ENCODE results near the gene NELL1. TPM values are rescaled to one million over a fixed set of nuclear protein-coding genes. Genes with fewer than 3 reads are reported as not detected.

The NELL1 gene
- total RNA-seq, 1 experiment from 2014 or later: not detected

DNA sequence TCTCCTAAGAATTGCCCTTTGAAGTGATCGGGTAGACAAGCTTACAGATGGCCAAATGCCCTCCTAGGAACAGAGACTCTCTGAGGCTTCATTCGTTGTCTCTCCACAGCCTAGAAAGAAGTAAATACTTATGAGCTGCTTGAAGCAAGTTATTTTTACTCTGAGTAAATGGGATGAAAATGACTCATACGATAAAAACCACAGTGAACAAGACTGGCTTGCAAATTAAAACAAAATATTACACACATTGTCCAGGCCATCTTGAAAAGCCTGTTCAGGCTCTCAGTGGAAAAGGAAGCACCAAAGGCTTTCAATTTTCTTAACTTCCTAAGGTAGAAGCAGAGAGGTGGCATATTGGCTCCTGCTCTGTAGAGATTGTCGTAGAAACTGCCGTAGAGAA is 294.2 kb downstream of the NELL1 start:
- peak; percentile 60 for DNase-seq (ENCODE audit: low read depth)

- peak; percentile 61 for DNase-seq (ENCODE audit: low read depth)
These were observed 295.6 kb downstream of the NELL1 start for GRCh38 chr11:20964985-20965384.

- no peak for DNase-seq (ENCODE audit: low read depth)
These were observed 297.1 kb downstream of the NELL1 start for GRCh38 chr11:20966489-20966888.

- no peak for DNase-seq (ENCODE audit: low read depth)
These were observed 304.7 kb downstream of the NELL1 start for GRCh38 chr11:20973940-20974559.

DNA sequence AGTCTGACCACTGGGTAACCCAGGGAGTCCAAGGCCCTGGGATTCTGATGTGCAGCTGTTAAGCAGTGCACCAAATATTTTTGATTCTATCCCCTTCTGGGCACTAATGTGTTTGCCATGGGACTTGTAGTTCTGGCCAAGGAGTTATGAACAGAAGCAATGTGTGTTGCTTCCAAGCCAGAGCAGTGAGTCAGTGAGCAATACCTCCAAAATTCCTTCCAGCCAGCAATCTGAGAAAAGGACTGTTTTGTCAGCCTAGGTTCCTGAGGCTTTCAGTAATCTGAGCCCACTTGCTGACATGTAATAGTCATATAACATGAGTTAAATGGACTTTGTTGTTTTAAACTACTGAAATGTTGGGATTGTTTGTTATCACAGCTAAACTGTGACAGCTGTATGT is 311.4 kb downstream of the NELL1 start:
- DNase-seq (ENCODE audit: low read depth): no peak

DNA sequence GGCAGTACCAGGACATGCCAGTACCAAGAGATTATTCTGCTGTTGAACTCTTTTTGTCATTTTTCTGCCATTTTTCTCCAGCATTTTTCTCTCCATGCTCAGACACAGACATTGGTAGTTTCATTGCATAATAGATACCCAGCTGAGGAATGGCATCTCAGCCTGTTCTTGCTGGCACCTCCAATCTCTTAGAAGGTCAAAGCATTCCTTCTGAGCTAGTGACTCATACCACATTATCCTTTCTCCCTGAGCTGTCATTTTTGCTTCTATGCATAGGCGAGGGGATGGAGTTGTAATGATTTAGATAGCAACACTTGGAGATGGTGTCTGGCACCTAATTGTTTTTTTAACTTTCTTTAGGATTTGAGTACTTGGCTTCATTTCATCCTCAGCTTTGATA is 321.1 kb downstream of the NELL1 start:
- DNase-seq (ENCODE audit: low read depth): no peak

DNA sequence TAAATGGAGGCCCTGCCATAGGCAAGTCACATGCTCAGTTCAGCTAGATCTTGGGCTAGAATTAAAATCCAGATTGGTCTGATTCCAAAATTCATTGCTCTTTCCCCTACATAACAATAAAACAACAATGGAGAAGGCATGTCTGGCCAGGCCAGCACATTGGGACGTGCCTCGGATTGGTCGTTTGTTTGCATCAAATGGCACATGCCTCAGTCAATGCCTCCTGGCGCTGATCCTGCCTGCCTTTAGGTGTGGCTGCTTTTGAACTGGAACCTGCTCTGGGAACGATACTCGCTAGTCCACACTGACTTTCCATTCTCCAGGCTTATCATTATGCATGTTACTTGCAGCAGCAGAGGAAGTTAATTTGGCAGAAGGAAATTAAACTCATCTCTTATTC is 322.1 kb downstream of the NELL1 start:
- DNase-seq (ENCODE audit: low read depth): no peak

DNA sequence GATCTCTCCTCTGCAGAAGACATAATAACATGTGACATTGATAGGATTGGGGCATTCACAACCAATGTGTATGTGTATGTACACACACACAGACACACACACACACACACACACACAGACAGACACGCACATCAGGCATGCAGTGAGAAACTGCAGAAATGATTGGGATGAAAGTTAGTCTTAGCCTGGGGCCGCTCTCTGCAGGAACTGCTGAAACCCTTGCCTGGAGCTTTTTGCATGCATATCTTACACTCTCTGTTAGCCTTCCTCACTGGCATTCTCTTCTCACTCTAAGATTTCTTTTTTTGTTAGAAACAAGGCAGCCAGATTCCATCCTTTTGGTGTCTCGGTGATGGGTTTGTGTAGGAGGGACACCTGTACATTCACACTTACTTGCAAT is 337.9 kb downstream of the NELL1 start:
- no peak for DNase-seq (ENCODE audit: low read depth)

- no peak for DNase-seq (ENCODE audit: low read depth)
These were observed 348.9 kb downstream of the NELL1 start for GRCh38 chr11:21018248-21018647.

- no peak for DNase-seq (ENCODE audit: low read depth)
These were observed 357.3 kb downstream of the NELL1 start for GRCh38 chr11:21026685-21027084.

DNA sequence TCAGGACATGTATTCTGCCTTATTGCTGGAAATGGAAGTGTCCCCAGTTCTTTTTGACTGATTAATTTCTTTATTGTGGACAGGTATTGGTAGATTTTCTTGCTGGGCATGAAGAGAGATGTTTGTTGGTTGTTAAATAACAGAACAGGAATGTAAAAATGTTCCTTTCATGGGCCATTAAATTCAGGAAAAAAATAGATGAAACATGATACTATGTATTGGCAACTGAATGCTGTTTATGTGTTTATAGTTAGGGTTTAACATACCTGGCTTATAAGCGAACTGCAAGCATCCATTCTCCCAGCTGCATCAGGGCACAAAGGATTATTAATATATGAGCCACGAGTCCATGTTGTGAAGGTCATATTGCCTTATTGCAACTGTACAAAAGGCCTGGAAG is 368.5 kb downstream of the NELL1 start:
- no peak for DNase-seq (ENCODE audit: low read depth)

DNA sequence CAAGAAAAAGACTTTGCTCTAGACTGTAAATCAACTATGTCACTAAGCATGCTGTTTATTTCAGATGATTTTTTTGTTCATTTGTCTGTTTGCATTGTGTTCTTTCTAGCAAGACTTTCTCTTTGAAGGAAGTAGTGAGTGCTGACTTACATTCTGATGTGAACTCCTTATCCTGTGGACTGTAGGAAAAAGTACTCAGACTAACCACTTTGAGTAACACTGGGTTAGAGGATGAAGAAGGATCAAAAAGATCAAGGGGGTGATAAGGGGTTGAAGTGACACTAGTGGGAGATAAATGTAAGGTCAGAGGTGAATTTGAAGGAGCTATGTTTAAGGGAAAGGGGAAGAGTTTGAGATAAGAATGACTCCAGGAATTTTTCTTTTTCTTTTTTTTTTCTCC is 369.4 kb downstream of the NELL1 start:
- no peak for DNase-seq (ENCODE audit: low read depth)

DNA sequence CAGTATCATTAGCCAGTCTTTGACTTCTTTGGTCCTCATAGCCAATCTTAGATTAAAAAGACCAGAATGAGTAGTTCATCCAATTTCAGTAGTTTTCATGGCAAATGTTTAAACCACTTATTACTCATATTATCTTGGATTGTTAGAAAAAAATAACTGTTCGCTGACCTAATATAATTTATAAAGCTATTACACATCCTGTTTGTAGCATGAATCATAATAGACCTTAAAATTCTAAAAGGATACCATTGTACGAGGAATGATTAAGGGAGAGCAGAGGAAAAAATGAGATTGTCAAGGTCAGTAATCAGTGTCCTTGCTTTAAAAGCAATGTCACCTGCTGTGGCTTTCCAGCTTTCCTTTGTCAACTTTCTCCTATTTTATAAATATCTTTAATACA is 371.2 kb downstream of the NELL1 start:
- no peak for DNase-seq (ENCODE audit: low read depth)

- no peak for DNase-seq (ENCODE audit: low read depth)
These were observed 379.2 kb downstream of the NELL1 start for GRCh38 chr11:21048626-21049025.

GRCh38 chr11:21053466-21053865 is 384.1 kb downstream of the NELL1 start:
- DNase-seq (ENCODE audit: low read depth): no peak

- DNase-seq (ENCODE audit: low read depth): no peak
These were observed 387.3 kb downstream of the NELL1 start for GRCh38 chr11:21056644-21057043.

DNA sequence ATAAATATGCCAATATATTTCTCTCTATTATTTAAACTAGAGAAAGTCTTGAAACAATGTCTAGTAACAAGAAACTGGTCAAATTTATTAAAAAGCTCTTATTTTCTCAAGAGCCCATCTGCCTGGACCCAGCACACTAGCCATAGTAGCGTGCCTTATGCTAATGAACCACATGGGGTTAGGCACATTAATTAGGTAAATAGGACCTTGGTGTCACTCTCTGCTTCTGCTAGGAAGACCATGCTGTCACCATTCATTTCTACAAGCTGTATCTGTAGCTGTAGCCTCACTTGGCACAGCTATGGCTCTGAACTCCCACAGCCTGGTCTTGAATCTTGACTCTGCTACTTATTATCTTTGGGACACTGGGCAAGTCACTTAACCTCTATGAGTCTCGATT is 390.5 kb downstream of the NELL1 start:
- no peak for DNase-seq (ENCODE audit: low read depth)

DNA sequence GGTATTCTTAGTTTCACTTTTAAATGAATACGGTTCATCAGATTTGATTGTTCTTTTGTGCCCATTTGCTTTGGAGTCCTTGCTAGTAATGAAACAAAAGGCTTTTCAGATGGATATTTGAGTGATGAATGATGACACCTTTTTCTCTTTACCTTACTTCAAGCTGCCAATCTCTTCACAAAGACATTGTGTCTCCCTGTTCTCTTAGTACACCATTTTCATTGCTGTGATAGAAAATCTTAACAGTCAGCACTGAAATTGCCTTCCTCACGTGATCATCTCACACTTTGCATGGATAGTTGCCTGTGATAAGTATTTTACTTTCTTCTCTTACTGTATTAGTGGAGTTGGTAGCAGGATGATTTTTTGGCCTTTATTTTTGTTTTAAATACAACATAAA is 396.6 kb downstream of the NELL1 start:
- DNase-seq (ENCODE audit: low read depth): no peak

- DNase-seq (ENCODE audit: low read depth): no peak
These were observed 399.5 kb downstream of the NELL1 start for GRCh38 chr11:21068886-21069285.

DNA sequence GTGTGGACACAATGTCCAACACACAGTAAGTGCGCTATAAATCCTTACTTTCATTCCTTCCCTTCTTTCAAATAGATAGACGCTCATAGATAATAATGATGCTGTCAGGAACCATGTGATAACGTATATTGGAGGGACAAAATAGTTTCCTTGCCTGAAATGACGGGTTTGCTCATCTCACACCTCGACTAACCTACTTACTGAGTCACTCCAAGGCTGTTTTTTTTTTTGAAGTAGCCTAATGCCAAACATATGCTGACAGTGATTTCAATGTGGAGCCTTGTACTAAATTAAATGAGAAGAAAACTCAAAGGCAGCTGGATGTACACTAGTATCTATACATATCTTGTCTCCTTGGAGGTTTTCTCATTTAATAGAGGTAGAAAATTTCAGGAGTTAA is 400.5 kb downstream of the NELL1 start:
- DNase-seq (ENCODE audit: low read depth): no peak

DNA sequence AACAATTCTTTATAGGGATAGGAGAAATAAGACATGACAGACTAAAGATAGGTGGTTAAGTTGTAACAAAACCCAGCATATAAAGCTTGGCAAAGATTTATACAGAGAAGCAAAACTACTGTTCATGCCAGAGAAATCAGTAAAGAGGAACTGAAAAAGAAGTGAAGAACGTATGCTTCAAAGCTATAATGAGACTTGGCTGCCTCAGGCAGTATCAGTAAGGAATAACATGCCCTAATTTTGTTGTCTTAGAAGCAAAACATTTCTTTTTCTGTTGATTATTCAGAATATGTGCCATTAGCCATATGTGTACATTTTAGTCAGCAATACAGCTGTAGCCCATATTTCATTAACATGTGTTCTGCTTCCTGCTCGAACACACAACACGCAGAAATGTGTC is 403.2 kb downstream of the NELL1 start:
- no peak for DNase-seq (ENCODE audit: low read depth)

DNA sequence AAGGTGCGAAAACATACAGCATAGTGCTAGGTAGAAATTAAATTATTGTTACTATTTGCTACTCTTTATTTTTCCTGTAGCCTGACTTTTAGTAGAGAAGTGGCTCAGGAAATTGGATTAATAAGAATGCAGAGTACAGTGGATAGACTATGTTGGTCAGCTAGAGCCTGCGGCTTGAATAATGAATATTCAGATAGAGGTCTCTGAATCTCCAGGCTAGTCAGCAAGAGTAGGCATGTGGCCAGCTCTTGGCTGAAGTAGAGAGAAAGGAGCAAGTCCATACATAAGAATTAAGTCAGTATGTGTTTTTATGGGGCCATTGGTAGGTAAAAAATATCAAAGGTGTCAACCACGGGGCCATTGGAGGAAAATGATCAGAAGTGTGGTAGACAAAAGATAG is 413.5 kb downstream of the NELL1 start:
- DNase-seq (ENCODE audit: low read depth): no peak

DNA sequence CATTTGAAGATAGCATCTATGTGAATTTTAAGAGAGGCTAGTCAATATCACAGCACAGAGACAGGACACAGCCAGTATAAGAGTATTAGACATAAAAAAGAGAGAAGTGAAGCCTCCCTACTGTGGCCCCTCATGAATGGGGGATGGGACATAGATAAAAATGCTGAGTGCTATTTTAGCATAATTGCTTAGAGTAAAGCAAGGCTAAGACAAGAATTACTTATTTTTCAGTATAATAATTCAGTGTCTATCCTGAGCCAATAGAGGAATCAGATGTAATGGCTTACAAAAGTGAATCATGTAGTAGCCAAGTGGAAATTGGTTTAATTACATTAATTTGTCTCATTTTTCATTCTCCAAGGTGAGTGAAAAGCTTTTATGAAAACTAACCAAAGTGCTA is 419.5 kb downstream of the NELL1 start:
- DNase-seq (ENCODE audit: low read depth): no peak

DNA sequence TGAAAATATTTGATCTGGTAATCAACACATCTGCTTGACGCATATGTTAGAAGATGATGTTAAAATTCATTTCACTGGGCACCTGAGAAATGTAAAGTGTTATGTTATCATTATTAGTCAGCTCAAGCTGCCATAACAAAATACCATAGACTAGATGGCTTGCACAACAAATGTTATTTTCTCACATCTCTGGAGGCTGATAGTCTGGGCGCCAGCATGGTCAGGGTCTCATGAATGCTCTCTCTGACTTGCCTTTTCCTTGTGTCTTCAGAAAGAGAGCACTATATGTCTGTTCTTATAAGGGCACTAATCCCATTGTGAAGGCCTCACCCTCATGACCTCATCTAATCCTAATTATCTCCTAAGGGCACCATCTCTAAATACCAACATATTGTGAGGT is 435.3 kb downstream of the NELL1 start:
- no peak for DNase-seq (ENCODE audit: low read depth)

Data from M059J (cell line).